Tongue (tissue), 2 donors: ENCODE data around the gene LMNB1. TPM values are rescaled to one million over a fixed set of nuclear protein-coding genes. Genes with fewer than 3 reads are reported as not detected.
"Not testable (repeated sequence)": the region's sequence is repeated elsewhere in the genome, so short reads cannot be mapped to it uniquely, and the experiment has no call there.

ENCODE experiments used
- DNase-seq: peaks from one replicate; pipeline ENCODE4 v3.0.0-alpha.2; 2015
- total RNA-seq: library from RNA; depleted of rRNA; stranded (reverse); fragments of >200 nt; gene quantifications from one replicate; pipeline ENCODE4 v1.2.3, GENCODE V29; 2014

Gene LMNB1
- total RNA-seq, 1 donor from 2014 or later: 54.7 TPM

DNA sequence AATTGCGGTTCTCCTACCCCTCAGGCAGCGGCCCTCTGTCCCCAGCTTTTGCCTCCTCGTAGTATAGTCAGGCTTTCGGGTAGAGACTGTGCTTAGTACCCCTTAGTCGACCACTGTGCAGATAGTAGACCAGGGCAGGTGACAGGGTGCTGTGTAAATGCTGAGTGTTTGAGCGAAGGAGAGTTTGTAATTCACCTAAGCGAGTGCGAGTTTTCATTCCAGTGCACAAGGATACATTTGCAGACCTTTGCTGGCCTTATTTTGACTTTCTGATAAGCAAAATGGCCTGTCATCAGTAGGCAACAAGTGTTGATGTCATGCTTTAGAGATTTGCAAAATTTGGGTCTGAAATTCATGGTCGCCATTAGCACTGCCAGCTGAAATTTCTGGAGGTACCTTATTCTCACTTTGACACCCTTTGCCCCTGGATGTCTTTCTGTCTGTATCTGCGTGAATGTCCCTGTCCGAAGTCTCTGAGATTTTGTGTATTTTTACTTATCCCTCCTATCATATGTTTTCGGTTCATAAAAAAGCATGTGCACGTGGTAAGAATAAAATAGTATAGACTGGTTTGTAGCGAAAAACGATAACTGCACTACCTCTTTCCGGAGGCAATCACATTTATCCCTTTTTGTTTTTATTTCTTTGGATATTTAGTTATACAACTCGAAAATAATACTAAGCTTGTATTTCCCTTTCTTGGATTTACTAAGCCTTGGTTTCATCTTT is 1.9 kb downstream of the LMNB1 start:
- no peak for DNase-seq

DNA sequence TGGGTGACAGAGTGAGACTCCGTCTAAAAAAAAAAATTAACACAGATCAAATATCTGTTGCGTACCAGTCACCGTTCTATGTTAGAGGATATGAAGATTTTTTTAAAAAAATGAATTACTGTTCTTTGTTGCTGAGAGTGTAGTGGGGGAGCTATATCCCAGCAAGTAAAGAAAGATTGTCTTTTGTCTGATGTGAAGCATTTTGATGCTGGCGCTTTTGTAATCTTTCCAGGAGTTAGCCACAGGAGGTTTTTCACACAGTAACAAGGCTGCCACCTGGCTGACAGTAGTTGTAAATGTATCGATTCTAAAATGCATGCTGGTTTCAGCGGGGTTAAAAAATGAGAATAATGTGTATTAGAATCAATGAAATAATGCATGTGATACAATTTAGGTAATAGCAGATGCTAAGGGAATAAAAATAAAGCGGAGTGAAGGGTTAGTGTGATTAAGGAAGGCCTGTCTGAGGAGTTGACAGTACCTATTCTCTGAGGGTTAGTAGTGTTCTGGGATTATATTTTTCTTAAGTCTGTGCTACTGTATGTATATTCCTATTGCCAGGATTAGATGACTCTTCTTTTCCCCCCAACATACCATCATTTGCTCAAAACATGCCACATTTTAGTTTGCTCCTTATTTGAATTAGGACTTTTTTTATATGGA is 3.4 kb downstream of the LMNB1 start:
- peak; percentile 80 for DNase-seq

DNA sequence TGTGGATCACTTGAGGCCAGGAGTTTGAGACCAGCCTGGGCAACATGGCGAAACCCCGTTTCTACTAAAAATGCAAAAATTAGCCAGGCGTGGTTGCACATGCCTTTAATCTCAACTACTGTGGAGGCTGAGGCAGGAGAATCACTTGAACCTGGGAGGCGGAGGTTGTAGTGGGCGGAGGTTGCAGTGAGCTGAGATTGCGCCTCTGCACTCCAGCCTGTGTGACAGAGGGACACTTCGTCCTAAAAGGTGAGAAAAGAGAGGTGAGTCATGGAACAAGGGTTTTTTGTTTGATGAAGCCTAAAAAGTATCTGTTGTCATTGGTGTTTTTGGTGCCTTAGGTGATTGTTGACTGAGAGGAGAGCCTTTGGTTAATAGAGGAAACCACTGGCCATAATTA is 11.5 kb downstream of the LMNB1 start:
- not testable (repeated sequence) for DNase-seq

- no peak for DNase-seq
These were observed 16.2 kb downstream of the LMNB1 start for GRCh38 chr5:126793097-126793496.

- DNase-seq: not testable (repeated sequence)
These were observed 16.7 kb downstream of the LMNB1 start for GRCh38 chr5:126793648-126794047.

DNA sequence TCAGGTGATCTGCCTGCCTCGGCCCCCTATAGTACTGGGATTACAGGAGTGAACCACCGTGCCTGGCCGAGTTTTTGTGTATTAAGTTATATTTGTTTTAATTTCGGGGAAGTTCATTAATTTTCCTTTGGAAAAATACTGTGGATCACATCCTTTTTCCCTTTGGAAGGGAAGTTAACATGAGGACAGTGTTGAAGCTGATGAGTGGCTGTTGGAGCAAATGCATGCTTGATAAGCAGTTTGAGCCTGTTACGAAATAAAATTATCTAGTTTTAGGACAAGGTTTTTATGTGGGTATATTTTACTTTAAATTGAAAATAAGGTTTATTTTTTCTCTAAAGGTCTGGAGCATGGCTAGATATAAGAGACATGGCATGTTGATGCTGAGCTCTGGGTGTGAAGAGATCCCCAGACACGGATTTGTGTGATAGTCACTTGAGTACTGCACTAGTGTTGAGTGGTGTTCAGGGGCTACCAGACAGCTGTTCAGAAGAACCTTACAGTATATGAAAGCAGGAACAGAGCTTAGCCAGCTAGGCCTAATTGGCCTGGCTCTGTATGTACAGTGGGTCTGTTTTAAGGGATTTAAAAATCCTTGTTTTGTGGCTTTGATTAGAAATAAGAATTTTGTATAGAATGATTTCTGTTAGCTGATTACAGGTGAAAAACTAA is 17.4 kb downstream of the LMNB1 start:
- DNase-seq: peak; percentile 44

- no peak for DNase-seq
These were observed 22.8 kb downstream of the LMNB1 start for GRCh38 chr5:126799780-126800179.

DNA sequence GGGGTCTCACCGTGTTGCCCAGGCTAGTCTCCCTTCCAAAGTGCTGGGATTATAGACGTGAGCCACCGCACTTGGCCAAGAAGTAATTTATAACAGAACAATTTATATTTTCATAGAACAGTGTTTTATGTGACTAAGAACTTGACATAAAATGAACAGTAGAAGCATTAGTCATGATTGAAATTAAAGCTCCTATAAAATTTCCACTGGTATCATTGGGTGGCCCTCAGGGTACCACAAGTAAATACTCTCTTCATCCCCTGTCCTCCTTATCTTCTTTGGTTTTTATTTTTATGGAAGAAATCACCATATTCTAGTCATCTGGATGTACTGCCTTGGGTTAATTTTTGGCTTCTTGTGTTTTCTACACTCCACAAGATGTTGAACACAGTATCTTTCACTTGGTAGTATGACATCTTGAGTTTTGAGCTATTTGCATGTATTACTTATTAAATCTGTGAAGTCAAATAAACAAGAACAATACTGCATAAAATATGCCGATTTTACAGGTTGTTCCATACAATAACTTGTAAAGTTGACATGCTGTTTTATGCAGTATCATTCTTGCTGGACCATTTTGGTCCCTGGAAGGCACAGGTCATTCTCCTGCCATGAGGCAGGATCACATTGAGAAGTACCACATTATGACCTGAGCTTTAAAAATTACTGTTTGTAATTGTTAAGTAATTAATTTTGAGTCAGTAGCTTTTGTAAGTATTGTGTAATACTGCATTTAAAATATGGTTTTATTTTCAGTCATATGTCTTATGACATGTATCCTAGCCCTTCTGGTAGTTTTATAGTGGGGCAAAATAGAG is 24.4 kb downstream of the LMNB1 start:
- DNase-seq: no peak

GRCh38 chr5:126801992-126802294 is 25.0 kb downstream of the LMNB1 start:
- peak; percentile 48 for DNase-seq

DNA sequence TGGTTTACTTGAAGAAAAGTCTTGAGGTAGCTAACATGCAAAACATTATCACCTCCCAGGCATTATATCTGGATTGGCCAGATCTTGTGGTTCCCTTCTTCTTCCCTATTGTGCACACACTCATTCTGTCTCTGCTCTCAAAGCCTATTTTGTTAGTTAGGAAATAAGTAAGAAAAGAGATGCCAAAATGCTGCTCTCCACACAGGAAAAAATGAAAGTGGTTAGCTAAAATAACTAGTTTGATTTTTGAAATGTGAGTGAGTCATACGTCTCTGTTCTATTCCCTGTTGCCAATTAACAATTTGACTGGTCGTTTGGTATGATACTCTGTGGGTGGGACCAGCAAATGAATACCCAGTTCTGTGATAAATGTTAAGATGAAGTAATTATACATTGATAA is 28.1 kb downstream of the LMNB1 start:
- no peak for DNase-seq

- peak; percentile 62 for DNase-seq
These were observed 31.6 kb downstream of the LMNB1 start for GRCh38 chr5:126808521-126808988.

GRCh38 chr5:126809916-126810315 is 33.0 kb downstream of the LMNB1 start:
- DNase-seq: no peak

DNA sequence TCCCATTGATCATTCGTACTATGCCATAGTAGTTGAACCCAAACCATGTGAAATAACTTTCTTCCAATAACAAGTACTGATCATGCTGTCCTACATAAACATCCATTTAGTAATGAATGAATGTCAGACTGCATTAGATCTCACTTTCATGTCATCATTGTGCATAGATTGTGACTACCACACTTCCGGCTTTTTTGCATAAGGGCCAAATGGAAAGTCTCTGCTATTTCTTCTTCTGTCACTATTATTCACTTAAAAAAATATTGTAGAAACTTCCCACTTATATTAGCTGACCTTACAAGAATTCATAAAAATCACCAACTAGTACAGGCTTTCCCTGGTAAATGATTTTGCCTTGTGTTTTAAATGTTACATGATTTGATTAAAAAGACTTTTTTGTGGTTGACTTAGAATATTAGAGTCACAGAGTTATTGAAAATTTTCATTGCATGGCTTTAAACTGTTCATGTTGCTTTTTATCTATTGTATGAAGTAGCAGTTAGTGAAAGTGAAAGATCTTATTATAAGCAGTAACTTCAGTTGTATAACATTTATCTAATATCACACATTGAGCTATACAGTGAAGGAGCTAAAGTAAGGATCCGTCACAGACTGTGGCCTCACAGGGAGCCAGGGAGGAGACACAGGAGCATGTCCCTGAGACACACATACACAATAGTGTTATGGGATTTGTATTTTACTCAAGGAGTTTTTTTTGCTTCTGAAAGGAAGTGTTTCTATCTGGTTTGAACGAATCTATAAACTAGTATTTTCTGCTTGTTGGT is 33.9 kb downstream of the LMNB1 start:
- DNase-seq: no peak

GRCh38 chr5:126811515-126812198 is 34.7 kb downstream of the LMNB1 start:
- no peak for DNase-seq

GRCh38 chr5:126812199-126812570 is 35.2 kb downstream of the LMNB1 start:
- DNase-seq: no peak

- not testable (repeated sequence) for DNase-seq
These were observed 36.9 kb downstream of the LMNB1 start for GRCh38 chr5:126813799-126814198.

GRCh38 chr5:126814721-126815404 is 37.9 kb downstream of the LMNB1 start:
- no peak for DNase-seq

DNA sequence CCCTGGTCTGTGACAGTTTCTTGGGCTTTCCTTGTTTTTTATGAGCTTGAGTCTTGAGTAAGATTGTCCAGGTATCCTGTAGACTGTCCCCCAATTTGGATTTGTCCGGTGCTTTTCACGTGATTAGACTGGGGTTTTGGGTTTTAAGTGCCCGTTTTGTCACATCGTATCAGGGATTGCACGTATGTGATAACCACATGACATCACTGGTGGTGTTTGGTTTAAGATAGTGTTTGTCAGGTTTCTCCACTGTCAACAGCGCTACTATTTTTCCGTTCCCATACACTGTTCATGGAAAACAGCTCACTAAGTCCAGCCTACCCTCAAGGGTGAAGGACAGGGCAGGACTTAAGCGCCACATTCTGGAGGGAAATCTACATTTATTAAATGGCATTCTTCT is 39.7 kb downstream of the LMNB1 start:
- no peak for DNase-seq

DNA sequence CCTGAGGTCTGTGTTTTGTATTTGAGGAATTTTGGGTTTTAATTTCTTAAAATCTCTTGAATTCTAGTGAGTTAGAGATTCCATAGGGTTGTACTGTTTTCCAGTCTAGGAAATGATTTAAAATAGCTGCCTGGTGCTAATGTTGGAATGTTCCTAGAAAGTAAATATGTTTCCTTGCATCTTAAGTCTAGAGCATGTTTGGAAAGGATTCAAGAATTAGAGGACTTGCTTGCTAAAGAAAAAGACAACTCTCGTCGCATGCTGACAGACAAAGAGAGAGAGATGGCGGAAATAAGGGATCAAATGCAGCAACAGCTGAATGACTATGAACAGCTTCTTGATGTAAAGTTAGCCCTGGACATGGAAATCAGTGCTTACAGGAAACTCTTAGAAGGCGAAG is 41.8 kb downstream of the LMNB1 start:
- DNase-seq: peak; percentile 38

GRCh38 chr5:126819253-126819652 is 42.3 kb downstream of the LMNB1 start:
- DNase-seq: no peak
